Measurements from ENCODE around the gene TGM6. TPM values are rescaled to one million over a fixed set of nuclear protein-coding genes. Genes with fewer than 3 reads are reported as not detected.

TGM6 gene
- polyA plus RNA-seq, 1 donor (not counting 4 experiments of a cell fraction or from before 2014, with no cell fraction given) = not detected

DNA sequence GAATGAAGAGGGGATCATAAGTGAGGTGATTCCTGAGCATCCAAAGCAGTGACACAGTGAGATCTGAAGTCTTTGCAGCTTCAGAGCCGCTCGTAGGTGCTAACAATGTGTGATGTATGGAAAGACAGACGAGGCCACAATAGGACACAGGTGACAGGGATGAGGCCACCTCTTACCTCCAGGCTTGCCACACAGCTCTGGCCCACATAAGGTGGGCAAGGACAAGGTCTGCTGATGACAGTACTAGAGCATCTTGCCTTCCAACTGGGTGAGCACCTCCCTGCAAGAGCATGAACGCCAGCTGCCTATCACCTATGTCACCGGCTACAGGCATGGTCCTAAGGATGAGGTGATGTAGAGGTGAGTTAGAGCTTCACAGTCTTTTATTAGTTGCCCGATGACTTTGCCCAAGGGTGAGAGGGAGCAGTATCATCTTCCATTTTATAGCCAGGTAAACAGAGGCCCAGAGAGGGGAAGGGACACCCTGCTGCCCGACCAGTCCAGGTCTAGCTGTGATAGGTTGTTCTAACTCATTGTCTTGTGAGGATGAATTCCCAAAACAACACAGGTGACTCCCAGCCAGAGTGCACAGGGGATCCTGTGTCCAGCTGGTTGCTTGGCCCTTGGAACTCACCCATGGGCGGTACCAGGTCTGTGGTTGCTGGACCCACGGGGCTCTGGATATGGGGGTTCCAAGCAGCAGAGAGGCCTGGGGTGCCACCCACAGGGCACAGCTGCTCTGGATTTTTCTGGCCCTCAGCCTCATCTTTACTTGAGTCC, 6.2 kb upstream of the TGM6 start:
- Histone ChIP-seq H3K27ac (ENCODE audit: control insufficient read depth, insufficient read depth, low read length) (no peak overlapping the region), H3K4me2 (ENCODE audit: control insufficient read depth, extremely low read depth, insufficient read depth, low read depth, low read length) (no peak overlapping the region), H3K36me3 (ENCODE audit: control insufficient read depth in 2 of 2, extremely low read depth in 1 of 2, insufficient read depth in 2 of 2, low read length in 2 of 2) (no peaks in the 10 kb centered on the region), H2AFZ (ENCODE audit: control insufficient read depth, low read length) (no peak overlapping the region), H3K9ac (ENCODE audit: control insufficient read depth, extremely low read depth, insufficient read depth, low read length) (no peak overlapping the region), H3K79me2 (ENCODE audit: control insufficient read depth, insufficient read depth, low read length) (no peaks in the 10 kb centered on the region), H4K20me1 (ENCODE audit: control insufficient read depth, extremely low read depth, insufficient read depth, low read length) (no peaks in the 10 kb centered on the region), H3K27me3 (ENCODE audit: control insufficient read depth, extremely low read depth, insufficient read depth, low read length) (peaks cover 5% of the 10 kb centered on the region), H3K9me3 (ENCODE audit: control insufficient read depth, low read depth, low read length) (no peaks in the 10 kb centered on the region), H3K9me1 (ENCODE audit: control insufficient read depth, extremely low read depth, insufficient read depth, low read length) (no peaks in the 10 kb centered on the region), H3K4me1 (ENCODE audit: control insufficient read depth, extremely low read depth, insufficient read depth, low read length) (no peaks in the 10 kb centered on the region), H3K4me3 (ENCODE audit: control insufficient read depth in 2 of 3, extremely low read depth in 1 of 3, insufficient read depth in 2 of 3, low read depth in 1 of 3, low read length in 3 of 3) (no peak overlapping the region)
- dilution Hi-C loops (cut with MboI; ENCODE audit: extremely low pct_ligation_motif_present, low sequenced_read_pairs) = no loop called here
- no peak for TF ChIP-seq CTCF (optimal IDR thresholded peaks at IDR 0.05 in 1 of 3, IDR thresholded peaks at IDR 0.05 in 1 of 3, conservative IDR thresholded peaks at IDR 0.05 in 1 of 3; ENCODE audit: extremely low read depth in 1 of 3, insufficient read depth in 2 of 3, low read length in 3 of 3)
- no peak for TF ChIP-seq EZH2 (IDR thresholded peaks at IDR 0.05; ENCODE audit: low read length)
- DNase-seq (ENCODE audit: low read depth, low spot score) = no peak
- no peak for FAIRE-seq

DNA sequence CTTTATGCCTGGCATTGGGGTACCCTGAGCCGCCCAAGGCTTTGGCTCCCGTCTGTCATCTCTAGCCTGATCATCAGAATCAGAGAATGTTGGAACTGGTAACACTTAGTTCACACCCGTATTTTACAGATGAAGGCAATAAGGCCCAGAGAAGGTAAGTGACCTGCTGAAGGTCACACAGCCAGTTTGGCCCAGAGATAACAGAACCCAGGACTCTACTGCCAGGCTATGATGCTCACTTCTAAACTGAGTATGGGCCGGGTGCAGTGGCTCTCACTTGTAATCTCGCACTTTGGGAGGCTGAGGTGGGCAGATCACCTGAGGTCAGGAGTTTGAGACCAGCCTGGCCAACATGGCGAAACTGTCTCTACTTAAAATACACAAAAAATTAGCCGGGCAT, 1.8 kb upstream of the TGM6 start:
- no peak for FAIRE-seq
- peaks cover 13% of the 10 kb centered on the region for H3K4me1 ChIP-seq (ENCODE audit: control insufficient read depth, extremely low read depth, insufficient read depth, low read length)
- dilution Hi-C loops (cut with MboI; ENCODE audit: extremely low pct_ligation_motif_present, low sequenced_read_pairs) = no loop called here

More for the DNA sequence above, 1.8 kb upstream of the TGM6 start:
- Histone ChIP-seq H2AFZ (ENCODE audit: control insufficient read depth, low read length) (no peak overlapping the region), H4K20me1 (ENCODE audit: control insufficient read depth, extremely low read depth, insufficient read depth, low read length) (no peaks in the 10 kb centered on the region), H3K4me2 (ENCODE audit: control insufficient read depth, extremely low read depth, insufficient read depth, low read depth, low read length) (no peak overlapping the region), H3K36me3 (ENCODE audit: control insufficient read depth in 2 of 2, extremely low read depth in 1 of 2, insufficient read depth in 2 of 2, low read length in 2 of 2) (no peaks in the 10 kb centered on the region), H3K9ac (ENCODE audit: control insufficient read depth, extremely low read depth, insufficient read depth, low read length) (no peak overlapping the region), H3K9me1 (ENCODE audit: control insufficient read depth, extremely low read depth, insufficient read depth, low read length) (no peaks in the 10 kb centered on the region), H3K79me2 (ENCODE audit: control insufficient read depth, insufficient read depth, low read length) (no peaks in the 10 kb centered on the region), H3K27ac (ENCODE audit: control insufficient read depth, insufficient read depth, low read length) (no peak overlapping the region), H3K9me3 (ENCODE audit: control insufficient read depth, low read depth, low read length) (no peaks in the 10 kb centered on the region), H3K27me3 (ENCODE audit: control insufficient read depth, extremely low read depth, insufficient read depth, low read length) (no peaks in the 10 kb centered on the region), H3K4me3 (ENCODE audit: control insufficient read depth in 2 of 3, extremely low read depth in 1 of 3, insufficient read depth in 2 of 3, low read depth in 1 of 3, low read length in 3 of 3) (no peak overlapping the region)
- no peak for DNase-seq (ENCODE audit: low read depth, low spot score)
- TF ChIP-seq EZH2 (IDR thresholded peaks at IDR 0.05; ENCODE audit: low read length) (no peak), CTCF (optimal IDR thresholded peaks at IDR 0.05 in 1 of 3, IDR thresholded peaks at IDR 0.05 in 1 of 3, conservative IDR thresholded peaks at IDR 0.05 in 1 of 3; ENCODE audit: extremely low read depth in 1 of 3, insufficient read depth in 2 of 3, low read length in 3 of 3) (no peak)

Data from keratinocyte (primary cell).